A673 (cell line): ENCODE data around the gene ARHGAP26. TPM values are rescaled to one million over a fixed set of nuclear protein-coding genes. Genes with fewer than 3 reads are reported as not detected.
A peak's percentile ranks its signal among the peaks of the same experiment; 100 is the strongest.

Experiments used
- BruUV-seq: library from RNA; stranded (reverse); fragments of 400-500 nt; replicated peaks from 2 replicates; lab custom pipeline; 2021; lab: Mats Ljungman, UMichigan
- CTCF ChIA-PET: fragments of 300-600 bp; sonication (Branson Sonifier 250); formaldehyde crosslinking; loops from one replicate; lab custom pipeline; 2022; ENCODE audit warnings: antibody characterized with exemption; lab: Charles Lee
- POLR2A ChIA-PET: fragments of 300-600 bp; sonication (Branson Sonifier 250); formaldehyde crosslinking; loops from one replicate; lab custom pipeline; 2022; ENCODE audit warnings: antibody characterized with exemption; ENCODE audit not compliant: low non-redundant PET; lab: Charles Lee
- DNase-seq: peaks from one replicate; pipeline ENCODE4 v3.0.0-alpha.2; 2015; ENCODE audit warnings: low spot score
- H3K27ac ChIP-seq: fragments of 200-600 bp; sonication (generic); 2 replicates; pipeline ENCODE4 v1.5.1; 2016; ENCODE audit warnings: mixed run types, low read depth, mild to moderate bottlenecking, mixed read lengths, antibody characterized with exemption, low read length; ENCODE audit not compliant: poor library complexity, severe bottlenecking
- H3K27me3 ChIP-seq: fragments of 200-600 bp; sonication (generic); replicated peaks from 2 replicates; pipeline ENCODE4 v1.6.1; 2017; ENCODE audit warnings: mixed run types, low read depth, mild to moderate bottlenecking, mixed read lengths, antibody characterized with exemption, low read length; ENCODE audit not compliant: insufficient read depth, poor library complexity
- H3K36me3 ChIP-seq: fragments of 200-600 bp; sonication (generic); 2 replicates; pipeline ENCODE4 v1.6.1; 2016; ENCODE audit warnings: mixed run types, mild to moderate bottlenecking, mixed read lengths, antibody characterized with exemption, low read length; ENCODE audit not compliant: insufficient read depth, poor library complexity, severe bottlenecking
- H3K4me1 ChIP-seq: fragments of 200-600 bp; sonication (generic); 2 replicates; pipeline ENCODE4 v1.6.1; 2017; ENCODE audit warnings: mixed run types, mild to moderate bottlenecking, mixed read lengths, antibody characterized with exemption, low read length; ENCODE audit not compliant: insufficient read depth, poor library complexity, severe bottlenecking
- H3K4me3 ChIP-seq: fragments of 200-600 bp; sonication (generic); 2 replicates; pipeline ENCODE4 v1.5.1; 2016; ENCODE audit warnings: low read depth, mixed run types, mild to moderate bottlenecking, mixed read lengths, low read length; ENCODE audit not compliant: poor library complexity, severe bottlenecking
- H3K9me3 ChIP-seq: fragments of 200-600 bp; sonication (generic); 2 replicates; pipeline ENCODE4 v1.6.1; 2016; ENCODE audit warnings: mixed run types, low read depth, mild to moderate bottlenecking, mixed read lengths, antibody characterized with exemption, low read length; ENCODE audit not compliant: poor library complexity, severe bottlenecking
- CTCF ChIP-seq: fragments of 300-800, 200-600 bp; sonication (generic); conservative IDR thresholded peaks from 2 replicates; pipeline ENCODE4 v1.5.1; 2017; ENCODE audit warnings: low read depth, mild to moderate bottlenecking, antibody characterized with exemption, low read length, moderate library complexity, mixed read lengths
- EZH2 ChIP-seq: fragments of 200-600 bp; sonication (generic); IDR thresholded peaks from 2 replicates; pipeline ENCODE4 v1.6.1; 2017; ENCODE audit warnings: borderline replicate concordance, low read depth, mild to moderate bottlenecking, mixed read lengths, antibody characterized with exemption, low read length; ENCODE audit not compliant: poor library complexity, severe bottlenecking
- intact Hi-C: fragments of 100-400 bp; cut with micrococcal nuclease; formaldehyde crosslinking; loops from one replicate; pipeline ENCODE4 v1.10.0; 2022; ENCODE audit not compliant: unreplicated experiment
- total RNA-seq: library from RNA; stranded (reverse); gene quantifications from 2 replicates; pipeline ENCODE4 v1.2.3, GENCODE V29; 2021

The ARHGAP26 gene
- total RNA-seq, 1 experiment from 2014 or later = 25.5 TPM

DNA sequence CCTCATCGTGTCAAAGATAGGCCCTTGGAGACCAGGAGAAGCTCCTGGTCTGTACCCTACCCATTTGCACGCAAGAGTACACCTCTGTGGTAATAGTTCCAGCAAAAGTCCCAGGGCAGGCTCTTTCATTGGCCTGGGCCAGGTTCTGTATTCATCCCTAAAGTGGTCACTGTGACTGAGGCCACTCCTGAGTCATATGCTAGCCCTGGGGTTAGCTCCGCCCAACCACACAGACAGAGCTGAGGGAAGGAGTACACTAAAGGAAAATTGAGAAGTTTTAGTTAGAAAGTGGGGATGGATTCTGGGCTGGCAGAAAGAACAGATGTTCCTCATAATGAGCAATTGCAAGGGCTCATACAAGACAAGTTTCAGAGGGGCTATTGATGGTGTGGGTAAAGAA, 206.7 kb downstream of the ARHGAP26 start:
- DNase-seq = no peak
- no peak overlapping the region for H3K27ac ChIP-seq
- POLR2A ChIA-PET = interaction anchor here (0.6 kb wide), 1 partner anchor 55 kb away, joined by 7 read pairs; no protein-coding TSS in a partner anchor
- TF ChIP-seq CTCF (no peak), EZH2 (no peak)
- peaks cover 38% of the 10 kb centered on the region for H3K4me1 ChIP-seq
- CTCF ChIA-PET = no interaction called here
- H3K9me3 ChIP-seq = no peaks in the 10 kb centered on the region
- H3K27me3 ChIP-seq = no peaks in the 10 kb centered on the region
- BruUV-seq = no TSS peak
- intact Hi-C loops = no loop called here
- no peaks in the 10 kb centered on the region for H3K36me3 ChIP-seq
- no peak overlapping the region for H3K4me3 ChIP-seq

GRCh38 chr5:142977363-142978051, 207.3 kb downstream of the ARHGAP26 start:
- ChIA-PET CTCF (no interaction called here), POLR2A (interaction anchor here (0.6 kb wide), 1 partner anchor 54 kb away, joined by 7 read pairs; no protein-coding TSS in a partner anchor)
- H3K4me3 ChIP-seq = no peak overlapping the region
- no TSS peak for BruUV-seq
- H3K9me3 ChIP-seq = no peaks in the 10 kb centered on the region
- no peaks in the 10 kb centered on the region for H3K27me3 ChIP-seq
- peaks cover 38% of the 10 kb centered on the region for H3K4me1 ChIP-seq
- intact Hi-C loops = no loop called here
- no peaks in the 10 kb centered on the region for H3K36me3 ChIP-seq
- H3K27ac ChIP-seq = no peak overlapping the region
- DNase-seq = peak; percentile 58
- no peak for TF ChIP-seq EZH2
- no peak for TF ChIP-seq CTCF

GRCh38 chr5:142978252-142978651, 208.1 kb downstream of the ARHGAP26 start:
- ChIA-PET POLR2A (no interaction called here), CTCF (no interaction called here)
- Histone ChIP-seq H3K4me3 (no peak overlapping the region), H3K9me3 (no peaks in the 10 kb centered on the region), H3K27ac (no peak overlapping the region), H3K27me3 (no peaks in the 10 kb centered on the region), H3K4me1 (peaks cover 39% of the 10 kb centered on the region), H3K36me3 (no peaks in the 10 kb centered on the region)
- no peak for DNase-seq
- no TSS peak for BruUV-seq
- intact Hi-C loops = no loop called here
- TF ChIP-seq CTCF (no peak), EZH2 (no peak)
